HEK293T (cell line): Measurements from ENCODE around the gene UNC5CL.

Source experiments
- ARNT ChIP-seq: fragments of 450-650 bp; IDR thresholded peaks from 2 replicates; pipeline ENCODE4 v1.6.1; 2017; ENCODE audit warnings: mild to moderate bottlenecking
- BHLHE40 ChIP-seq: fragments of 450-650 bp; IDR thresholded peaks from 2 replicates; pipeline ENCODE4 v1.6.1; 2016; ENCODE audit warnings: mild to moderate bottlenecking, moderate library complexity, borderline replicate concordance
- ELF4 ChIP-seq: fragments of 450-650 bp; IDR thresholded peaks from 2 replicates; pipeline ENCODE4 v1.6.1; 2017; ENCODE audit warnings: antibody characterized with exemption
- FOXA1 ChIP-seq: fragments of 450-650 bp; IDR thresholded peaks from 2 replicates; pipeline ENCODE4 v1.6.1; 2016; ENCODE audit warnings: mild to moderate bottlenecking
- FOXK2 ChIP-seq: fragments of 450-650 bp; IDR thresholded peaks from 2 replicates; pipeline ENCODE4 v1.6.1; 2016; ENCODE audit warnings: mild to moderate bottlenecking
- FOXM1 ChIP-seq: fragments of 450-650 bp; IDR thresholded peaks from 2 replicates; pipeline ENCODE4 v1.6.1; 2017; ENCODE audit warnings: mild to moderate bottlenecking, borderline replicate concordance
- L3MBTL2 ChIP-seq: fragments of 450-650 bp; conservative IDR thresholded peaks from 2 replicates; pipeline ENCODE4 v1.6.1; 2016; ENCODE audit warnings: mild to moderate bottlenecking
- LEF1 ChIP-seq: fragments of 450-650 bp; IDR thresholded peaks from 2 replicates; pipeline ENCODE4 v1.6.1; 2017; ENCODE audit warnings: mild to moderate bottlenecking, borderline replicate concordance
- NFRKB ChIP-seq: fragments of 450-650 bp; IDR thresholded peaks from 2 replicates; pipeline ENCODE4 v1.6.1; 2016; ENCODE audit warnings: mild to moderate bottlenecking, moderate library complexity
- PKNOX1 ChIP-seq: fragments of 450-650 bp; IDR thresholded peaks from 2 replicates; pipeline ENCODE4 v1.6.1; 2016
- SP1 ChIP-seq: fragments of 450-650 bp; IDR thresholded peaks from 2 replicates; pipeline ENCODE4 v1.6.1; 2017
- SUZ12 ChIP-seq: fragments of 450-650 bp; IDR thresholded peaks from 2 replicates; pipeline ENCODE4 v1.6.1; 2016; ENCODE audit warnings: mild to moderate bottlenecking
- TARDBP ChIP-seq: fragments of 450-650 bp; IDR thresholded peaks from 2 replicates; pipeline ENCODE4 v1.6.1; 2016
- ZNF384 ChIP-seq: fragments of 450-650 bp; IDR thresholded peaks from 2 replicates; pipeline ENCODE4 v1.6.1; 2016

GRCh38 chr6:41077536-41077935 lies 38.5 kb upstream of the UNC5CL start:
- TF ChIP-seq ARNT (no peak), ELF4 (no peak), FOXK2 (no peak), NFRKB (no peak), FOXA1 (no peak), FOXM1 (no peak), LEF1 (no peak), SUZ12 (no peak), PKNOX1 (no peak), SP1 (no peak), L3MBTL2 (no peak), ZNF384 (no peak), BHLHE40 (no peak), TARDBP (no peak)
